OCI-LY3 (cell line): ENCODE measurements around the gene ANKRD2.

Experiments used
- H2AFZ ChIP-seq: fragments of 200-600, 300-600 bp; shearing (Covaris generic); 2 replicates; pipeline ENCODE4 v1.6.0; 2014; ENCODE audit warnings: antibody characterized with exemption, low read depth, low read length
- H3K27ac ChIP-seq: fragments of 200-600, 300-600 bp; sonication (generic); 2 replicates; pipeline ENCODE4 v1.5.1; 2014; ENCODE audit warnings: mild to moderate bottlenecking, low read length, moderate library complexity, mixed read lengths
- H3K27me3 ChIP-seq: fragments of 200-600, 300-600 bp; sonication (generic); 2 replicates; pipeline ENCODE4 v1.6.1; 2014; ENCODE audit warnings: low read depth, low read length, mixed read lengths
- H3K36me3 ChIP-seq: fragments of 200-600, 300-600 bp; sonication (generic); replicated peaks from 2 replicates; pipeline ENCODE3; 2014; ENCODE audit warnings: low read depth, low read length, mixed read lengths
- H3K4me1 ChIP-seq: fragments of 300-600, 200-600 bp; sonication (generic); 2 replicates; pipeline ENCODE4 v1.6.1; 2014; ENCODE audit warnings: low read length, mixed read lengths
- H3K4me2 ChIP-seq: fragments of 200-600, 300-600 bp; sonication (generic); 2 replicates; pipeline ENCODE4 v1.6.1; 2014; ENCODE audit warnings: low read length, mixed read lengths
- H3K4me3 ChIP-seq: fragments of 300-600, 200-600 bp; sonication (generic); 2 replicates; pipeline ENCODE4 v1.5.1; 2014; ENCODE audit warnings: antibody characterized with exemption, mild to moderate bottlenecking, low read length, moderate library complexity
- H3K79me2 ChIP-seq: fragments of 300-600, 200-600 bp; shearing (Covaris generic); 2 replicates; pipeline ENCODE4 v1.6.1; 2014; ENCODE audit warnings: mild to moderate bottlenecking, low read length, mixed read lengths
- H3K9ac ChIP-seq: fragments of 300-600, 200-600 bp; shearing (Covaris generic); 2 replicates; pipeline ENCODE4 v1.6.0; 2014; ENCODE audit warnings: mild to moderate bottlenecking, low read length, moderate library complexity
- H3K9me3 ChIP-seq: fragments of 200-600, 300-600 bp; shearing (Covaris generic); 2 replicates; pipeline ENCODE4 v1.6.1; 2014; ENCODE audit warnings: low read length, mixed read lengths; ENCODE audit not compliant: insufficient read depth
- H4K20me1 ChIP-seq: fragments of 200-600, 300-600 bp; sonication (generic); 2 replicates; pipeline ENCODE4 v1.6.1; 2016; ENCODE audit warnings: low read length, mixed read lengths; ENCODE audit not compliant: insufficient read depth
- EZH2phosphoT487 ChIP-seq: fragments of 200-600 bp; shearing (Covaris generic); IDR thresholded peaks from 2 replicates; pipeline ENCODE4 v1.6.1; 2018; ENCODE audit warnings: antibody characterized with exemption, mixed run types, low read depth
- TF ChIP-seq, protein P1 (sequence below): fragments of 200-600, 300-600 bp; sonication (generic); IDR thresholded peaks from 2 replicates; pipeline ENCODE4 v1.5.1; 2014; ENCODE audit warnings: antibody characterized with exemption, low read length, low read depth

The ANKRD2 gene

DNA sequence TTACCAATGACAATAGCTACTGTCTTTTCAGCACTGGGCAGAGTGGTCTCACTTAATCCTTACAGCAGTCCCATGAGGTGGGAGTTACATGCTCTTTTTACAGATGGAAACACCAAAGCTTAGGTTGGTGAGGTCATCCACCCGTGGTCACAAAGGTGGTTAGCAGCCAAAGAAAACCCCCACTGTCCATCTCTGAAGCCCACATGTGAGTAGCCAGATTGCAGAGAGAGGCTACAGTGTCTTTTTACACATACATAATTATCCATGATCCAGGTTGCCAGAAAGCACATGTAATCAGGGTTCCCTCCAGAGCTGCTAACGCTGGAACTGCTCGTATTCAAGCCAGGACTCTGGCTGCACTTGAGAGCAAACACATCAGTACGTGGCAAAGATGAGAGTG lies 24.6 kb upstream of the ANKRD2 start:
- Histone ChIP-seq H3K36me3 (no peaks in the 10 kb centered on the region), H3K79me2 (no peaks in the 10 kb centered on the region), H4K20me1 (no peaks in the 10 kb centered on the region), H3K9me3 (no peaks in the 10 kb centered on the region), H3K27ac (no peak overlapping the region), H3K4me1 (peaks cover 4% of the 10 kb centered on the region; the same call in 1 of the 2 replicates), H3K9ac (no peak overlapping the region), H3K4me2 (no peak overlapping the region), H2AFZ (no peak overlapping the region), H3K27me3 (no peaks in the 10 kb centered on the region), H3K4me3 (no peak overlapping the region)
- no peak for TF ChIP-seq EZH2phosphoT487
- TF ChIP-seq, protein P1, sequence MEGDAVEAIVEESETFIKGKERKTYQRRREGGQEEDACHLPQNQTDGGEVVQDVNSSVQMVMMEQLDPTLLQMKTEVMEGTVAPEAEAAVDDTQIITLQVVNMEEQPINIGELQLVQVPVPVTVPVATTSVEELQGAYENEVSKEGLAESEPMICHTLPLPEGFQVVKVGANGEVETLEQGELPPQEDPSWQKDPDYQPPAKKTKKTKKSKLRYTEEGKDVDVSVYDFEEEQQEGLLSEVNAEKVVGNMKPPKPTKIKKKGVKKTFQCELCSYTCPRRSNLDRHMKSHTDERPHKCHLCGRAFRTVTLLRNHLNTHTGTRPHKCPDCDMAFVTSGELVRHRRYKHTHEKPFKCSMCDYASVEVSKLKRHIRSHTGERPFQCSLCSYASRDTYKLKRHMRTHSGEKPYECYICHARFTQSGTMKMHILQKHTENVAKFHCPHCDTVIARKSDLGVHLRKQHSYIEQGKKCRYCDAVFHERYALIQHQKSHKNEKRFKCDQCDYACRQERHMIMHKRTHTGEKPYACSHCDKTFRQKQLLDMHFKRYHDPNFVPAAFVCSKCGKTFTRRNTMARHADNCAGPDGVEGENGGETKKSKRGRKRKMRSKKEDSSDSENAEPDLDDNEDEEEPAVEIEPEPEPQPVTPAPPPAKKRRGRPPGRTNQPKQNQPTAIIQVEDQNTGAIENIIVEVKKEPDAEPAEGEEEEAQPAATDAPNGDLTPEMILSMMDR: no peak

DNA sequence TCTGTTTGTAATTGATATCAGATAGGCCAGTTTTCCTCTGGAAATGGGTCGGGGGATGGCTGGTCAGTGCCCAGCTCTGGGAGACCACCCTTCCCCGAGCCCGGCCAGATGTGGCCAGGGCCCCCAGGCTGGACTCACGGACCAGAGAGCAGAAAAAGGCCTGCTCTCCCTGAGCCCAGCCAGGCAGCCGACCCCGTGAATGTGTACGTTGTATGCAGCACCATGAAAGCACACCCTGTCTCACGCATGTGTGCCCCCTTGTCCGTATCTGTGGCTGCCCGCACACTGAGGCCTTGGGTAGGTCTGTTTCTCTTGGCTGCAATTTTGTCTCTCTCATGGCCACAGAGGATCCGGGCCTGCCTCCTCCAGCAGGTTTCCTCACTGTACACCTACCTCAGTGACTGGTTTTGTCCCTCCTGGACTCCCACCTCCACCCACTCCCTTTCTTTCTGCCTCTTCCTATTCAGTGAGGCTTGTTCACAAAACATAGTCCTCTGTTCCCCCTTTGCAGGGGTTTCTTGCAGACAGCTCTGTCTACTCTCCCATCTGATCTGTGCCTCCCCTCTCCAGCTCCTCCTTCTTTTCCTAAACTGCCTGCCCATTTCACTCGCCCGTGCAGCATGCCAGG lies 23.6 kb upstream of the ANKRD2 start:
- no peaks in the 10 kb centered on the region for H4K20me1 ChIP-seq
- H3K27me3 ChIP-seq: no peaks in the 10 kb centered on the region
- no peaks in the 10 kb centered on the region for H3K4me1 ChIP-seq
- no peak overlapping the region for H3K4me2 ChIP-seq
- no peak overlapping the region for H3K9ac ChIP-seq
- no peak overlapping the region for H3K4me3 ChIP-seq
- no peak overlapping the region for H2AFZ ChIP-seq
- H3K9me3 ChIP-seq: no peaks in the 10 kb centered on the region
- H3K36me3 ChIP-seq: no peaks in the 10 kb centered on the region
- no peak for TF ChIP-seq EZH2phosphoT487
- TF ChIP-seq, protein P1: no peak
- no peak overlapping the region for H3K27ac ChIP-seq
- no peaks in the 10 kb centered on the region for H3K79me2 ChIP-seq

DNA sequence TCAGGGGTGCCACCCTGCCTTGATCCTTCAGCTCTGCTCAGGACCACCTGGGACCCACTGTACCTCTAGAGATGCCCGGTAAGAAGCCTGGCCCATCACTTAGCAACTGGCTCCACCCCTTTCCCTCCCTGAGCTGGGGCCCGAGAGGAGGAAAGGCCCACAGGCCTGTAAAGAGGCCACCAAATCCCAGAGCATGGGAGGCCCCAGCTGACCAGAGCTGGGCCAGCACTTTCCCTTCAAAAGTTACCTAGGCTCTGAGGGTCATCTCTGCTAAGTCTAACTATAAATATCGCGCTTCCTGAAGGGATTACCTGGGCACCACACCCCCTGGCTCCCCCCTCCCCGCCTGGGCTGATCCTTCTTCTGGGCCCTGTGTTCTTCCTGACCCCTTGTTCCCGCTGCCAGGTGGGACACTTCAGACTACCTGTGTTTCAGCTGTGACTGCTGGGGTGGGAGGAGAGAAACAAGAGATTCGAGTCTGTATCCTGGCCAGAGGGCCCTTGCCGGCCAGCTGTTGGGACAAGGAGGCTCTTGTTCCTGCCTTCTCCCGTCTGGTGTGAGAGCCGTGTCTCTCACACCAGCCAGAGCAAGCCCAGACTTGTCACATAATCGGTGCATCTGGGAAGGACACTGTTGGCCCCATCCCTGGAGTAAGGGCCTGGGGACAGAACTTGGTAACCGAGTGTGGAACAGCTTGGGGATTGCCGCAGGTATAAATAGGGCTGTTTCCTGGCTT lies 22.8 kb upstream of the ANKRD2 start:
- Histone ChIP-seq H3K27ac (no peak overlapping the region), H4K20me1 (no peaks in the 10 kb centered on the region), H3K4me3 (no peak overlapping the region), H2AFZ (no peak overlapping the region), H3K27me3 (no peaks in the 10 kb centered on the region), H3K9ac (no peak overlapping the region), H3K4me1 (no peaks in the 10 kb centered on the region), H3K4me2 (no peak overlapping the region), H3K36me3 (no peaks in the 10 kb centered on the region), H3K9me3 (no peaks in the 10 kb centered on the region), H3K79me2 (no peaks in the 10 kb centered on the region)
- TF ChIP-seq, protein P1: no peak
- TF ChIP-seq EZH2phosphoT487: no peak

GRCh38 chr10:97550336-97551149 lies 22.0 kb upstream of the ANKRD2 start:
- no peaks in the 10 kb centered on the region for H3K79me2 ChIP-seq
- H3K27me3 ChIP-seq: no peaks in the 10 kb centered on the region
- no peak overlapping the region for H3K4me2 ChIP-seq
- no peak overlapping the region for H3K4me3 ChIP-seq
- no peak for TF ChIP-seq EZH2phosphoT487
- TF ChIP-seq, protein P1: no peak
- no peak overlapping the region for H2AFZ ChIP-seq
- no peak overlapping the region for H3K27ac ChIP-seq
- H3K9ac ChIP-seq: no peak overlapping the region
- no peaks in the 10 kb centered on the region for H3K4me1 ChIP-seq
- no peaks in the 10 kb centered on the region for H3K9me3 ChIP-seq
- no peaks in the 10 kb centered on the region for H3K36me3 ChIP-seq
- no peaks in the 10 kb centered on the region for H4K20me1 ChIP-seq
